NCI-H1417 (cell line): ENCODE measurements around the gene GPR162.
"Not testable (repeated sequence)": the region's sequence is repeated elsewhere in the genome, so short reads cannot be mapped to it uniquely, and the experiment has no call there.

Source experiments
- DNase-seq, 3 experiments: peaks; one replicate each; lab custom pipeline; 2025; lab: John Stamatoyannopoulos, UW

Gene GPR162

GRCh38 chr12:6854036-6854435 lies 32.4 kb downstream of the GPR162 start:
- DNase-seq: no peak

- no peak for DNase-seq
These were observed 33.7 kb downstream of the GPR162 start for GRCh38 chr12:6855322-6855721.

- DNase-seq: no peak
These were observed 37.2 kb downstream of the GPR162 start for GRCh38 chr12:6858799-6859198.

- no peak for DNase-seq
These were observed 38.5 kb downstream of the GPR162 start for GRCh38 chr12:6860116-6860515.

- DNase-seq: no peak
These were observed 39.3 kb downstream of the GPR162 start for GRCh38 chr12:6860942-6861341.

- no peak for DNase-seq
These were observed 39.8 kb downstream of the GPR162 start for GRCh38 chr12:6861391-6861790.

- DNase-seq: no peak
These were observed 41.4 kb downstream of the GPR162 start for GRCh38 chr12:6863033-6863432.

- DNase-seq: no peak
These were observed 42.1 kb downstream of the GPR162 start for GRCh38 chr12:6863586-6864321.

- DNase-seq: not testable (repeated sequence)
These were observed 43.7 kb downstream of the GPR162 start for GRCh38 chr12:6865307-6865706.

- DNase-seq: peak in 2 of 3 experiments; percentile 13 to 15
These were observed 44.7 kb downstream of the GPR162 start for GRCh38 chr12:6866163-6866919.

- no peak for DNase-seq
These were observed 45.3 kb downstream of the GPR162 start for GRCh38 chr12:6866920-6867412.

GRCh38 chr12:6867413-6868210 lies 46.0 kb downstream of the GPR162 start, which contains the start of gene TPI1:
TPI1 (plus strand) TSS chr12:6867531; CDS start chr12:6867567, 36 bp downstream.
- DNase-seq: peak; percentile 69 to 88 (median 87)

- peak in 1 of 3 experiments; percentile 38 for DNase-seq
These were observed 46.8 kb downstream of the GPR162 start for GRCh38 chr12:6868211-6869048.

- DNase-seq: peak; percentile 80 to 90 (median 88)
These were observed 47.7 kb downstream of the GPR162 start for GRCh38 chr12:6869049-6870021.

- peak in 1 of 3 experiments; percentile 15 for DNase-seq
These were observed 48.7 kb downstream of the GPR162 start for GRCh38 chr12:6870304-6870703.

GRCh38 chr12:6871052-6871957 lies 49.7 kb downstream of the GPR162 start:
- peak; percentile 13 to 39 (median 18) for DNase-seq

- DNase-seq: peak; percentile 76 to 82 (median 80)
These were observed 50.7 kb downstream of the GPR162 start for GRCh38 chr12:6872073-6873048.
